GM12874 (cell line): ENCODE data around the gene TIMM13.

Experiments used
- CTCF ChIP-seq: IDR thresholded peaks from 2 replicates; pipeline ENCODE4 v1.5.1; 2011; ENCODE audit warnings: low read depth, mild to moderate bottlenecking, control low read depth, low read length, moderate library complexity; ENCODE audit not compliant: insufficient read depth

Gene TIMM13

GRCh38 chr19:2449019-2449418 lies 21.6 kb upstream of the TIMM13 start:
- no peak for TF ChIP-seq CTCF

- TF ChIP-seq CTCF, result no peak
Measured at GRCh38 chr19:2446381-2446780, 19.0 kb upstream of the TIMM13 start.

- no peak for TF ChIP-seq CTCF
Measured at GRCh38 chr19:2444251-2445002, 17.0 kb upstream of the TIMM13 start.

- no peak for TF ChIP-seq CTCF
Measured at GRCh38 chr19:2443785-2444182, 16.4 kb upstream of the TIMM13 start.

GRCh38 chr19:2443116-2443784 lies 15.9 kb upstream of the TIMM13 start:
- no peak for TF ChIP-seq CTCF

GRCh38 chr19:2441096-2441752 lies 13.8 kb upstream of the TIMM13 start:
- no peak for TF ChIP-seq CTCF

- TF ChIP-seq CTCF, result no peak
Measured at GRCh38 chr19:2440515-2440914, 13.1 kb upstream of the TIMM13 start.
